Spleen (tissue), 11 donors: ENCODE measurements around the gene DMPK. TPM values are rescaled to one million over a fixed set of nuclear protein-coding genes. Genes with fewer than 3 reads are reported as not detected.
A peak's percentile ranks its signal among the peaks of the same experiment; 100 is the strongest.

ENCODE experiments used
- DNase-seq: peaks from one replicate; pipeline ENCODE4 v3.0.0-alpha.2; 2020
- H3K27ac ChIP-seq, 8 donors: fragments of 200-600 bp; sonication (generic) in 7 of 8; 1 replicate in 4 of 8; 2 replicates in 4 of 8; pipeline versions ENCODE4 v1.5.0 to v1.8.0; 2016 to 2021; ENCODE audit warnings: inconsistent platforms in 4 of 8, mild to moderate bottlenecking in 4 of 8, moderate library complexity in 1 of 8
- H3K27me3 ChIP-seq, 7 donors: fragments of 200-600 bp; sonication (generic) in 6 of 7; replicated peaks in 1 of 7; 1 replicate in 4 of 7; 2 replicates in 3 of 7; pipeline versions ENCODE4 v1.5.0 to v1.8.0; 2016 to 2021; ENCODE audit warnings: inconsistent platforms in 3 of 7, mild to moderate bottlenecking in 1 of 7
- H3K36me3 ChIP-seq, 6 donors: fragments of 200-600 bp; sonication (generic) in 5 of 6; 1 replicate in 4 of 6; 2 replicates in 2 of 6; pipeline versions ENCODE4 v1.5.0 to v1.8.0; 2016 to 2021; ENCODE audit warnings: inconsistent platforms in 2 of 6
- H3K4me1 ChIP-seq, 6 donors: fragments of 200-600 bp; sonication (generic) in 5 of 6; 1 replicate in 3 of 6; 2 replicates in 3 of 6; pipeline versions ENCODE4 v1.5.0 to v1.8.0; 2016 to 2021; ENCODE audit warnings: inconsistent platforms in 3 of 6
- H3K4me3 ChIP-seq, 8 donors: fragments of 200-600 bp; sonication (generic) in 7 of 8; 1 replicate in 4 of 8; 2 replicates in 4 of 8; pipeline versions ENCODE4 v1.5.0 to v1.8.0; 2016 to 2021; ENCODE audit warnings: inconsistent platforms in 4 of 8, mild to moderate bottlenecking in 4 of 8, moderate library complexity in 2 of 8
- H3K9me3 ChIP-seq, 8 donors: fragments of 200-600 bp; sonication (generic) in 7 of 8; 1 replicate in 4 of 8; 2 replicates in 4 of 8; pipeline versions ENCODE4 v1.5.0 to v1.8.0; 2016 to 2021; ENCODE audit warnings: inconsistent platforms in 4 of 8
- POLR2A ChIP-seq, 3 donors: fragments of 450-650 bp; IDR thresholded peaks; one replicate each; pipeline ENCODE4 v1.5.1; 2017; ENCODE audit warnings: antibody characterized with exemption in 3 of 3, mild to moderate bottlenecking in 1 of 3
- POLR2AphosphoS5 ChIP-seq, 3 donors: sonication (generic); formaldehyde crosslinking; IDR thresholded peaks; one replicate each; pipeline ENCODE4 v1.5.1; 2017; ENCODE audit warnings: antibody characterized with exemption in 3 of 3
- WGBS, 5 donors: extraction: QIAGEN DNeasy Blood & Tissue Kit in 3 of 5; methylation state at CpG; one replicate each; pipeline versions ENCODE4 v1.1.5 to v1.1.7; 2013 to 2018; 5-methylcytosine and 5-hydroxymethylcytosine counted together
- intact Hi-C: fragments of 100-400 bp; cut with DNase I; formaldehyde crosslinking; loops from one replicate; pipeline ENCODE4 v1.15.0; 2023; ENCODE audit warnings: low total_unique reads
- polyA plus RNA-seq, 3 donors: library from polyadenylated mRNA; stranded (reverse); fragments of 200-250 nt; gene quantifications; one replicate each; pipeline ENCODE4 v1.2.1, GENCODE V29; 2013
- total RNA-seq, 7 donors: library from RNA; depleted of rRNA in 3 of 7; stranded (reverse); fragments of >200 nt in 3 of 7; fragmentation: NEBNext Ultra II Directional in 4 of 7; extraction: Animal tissue kit (Norgen Biotek cat#: 25700) in 4 of 7; gene quantifications; one replicate each; pipeline versions ENCODE4 v1.1.0 to v1.2.1, GENCODE V29; 2016 to 2021
- TF ChIP-seq, protein P1 (sequence below), 11 experiments: fragments of 200-600 bp in 7 of 11; fragments of 450-650 bp in 4 of 11; sonication (generic) in 4 of 11; IDR thresholded peaks in 8 of 11; conservative IDR thresholded peaks in 3 of 11; 1 replicate in 7 of 11; 2 replicates in 4 of 11; pipeline versions ENCODE4 v1.4.0 to v1.8.0; 2016 to 2021; ENCODE audit warnings: antibody characterized with exemption in 11 of 11, inconsistent platforms in 4 of 11, mild to moderate bottlenecking in 1 of 11
- donor health status: healthy with polysubstance abuse.
- donor health status: DM: no; HTN: no; CAD: no; lungs with moderate emphysema.
- donor health status: DM: no; HTN: no; CAD: no.
- donor health status: Bipolar disorder and iron deficiency.
- donor health status: healthy.
- donor health status: DM: no; HTN: no; CAD: no.
- donor health status: DM: yes; HTN: yes; CAD: no.

DMPK gene
- total and polyA plus RNA-seq, 10 donors: 17.9 to 147 (median 35.4) TPM

DNA sequence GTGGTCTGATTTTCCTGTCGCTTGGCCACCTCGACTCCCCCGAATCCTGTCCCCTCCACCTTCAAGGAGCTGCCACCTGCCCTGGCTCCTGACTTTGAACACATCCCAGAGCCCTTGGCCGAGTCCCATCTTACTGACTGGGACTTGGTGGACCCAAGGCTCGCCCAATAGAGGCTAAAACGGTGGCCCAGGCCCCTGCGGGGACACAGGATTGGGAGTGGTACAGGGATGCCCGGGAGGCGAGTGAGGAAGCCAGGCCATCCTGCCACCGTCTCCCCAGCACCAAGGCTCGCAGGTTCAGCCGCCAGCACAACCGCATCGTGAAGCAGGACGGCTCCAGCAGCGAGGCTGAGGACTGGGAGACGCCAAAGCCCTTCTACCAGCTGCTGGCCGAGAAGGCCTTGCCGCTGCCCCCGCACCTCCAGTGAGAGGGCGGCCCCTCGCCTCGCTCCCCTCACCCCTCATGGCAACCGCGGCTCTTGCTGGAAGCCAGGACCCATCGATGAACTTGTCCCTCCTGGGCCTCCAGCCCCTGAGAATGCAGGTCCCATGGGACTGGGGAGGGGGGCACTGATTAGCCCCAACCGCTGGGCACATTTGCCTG, 18.5 kb downstream of the DMPK start:
- no peak for DNase-seq
- intact Hi-C loops: no loop called here
- Histone ChIP-seq H3K4me1 (peaks cover 0 to 49% (median 28%) of the 10 kb centered on the region in 6 donors), H3K4me3 (no peak overlapping the region), H3K27me3 (peaks cover 0 to 69% (median 11%) of the 10 kb centered on the region in 7 donors), H3K36me3 (no peaks in the 10 kb centered on the region), H3K9me3 (no peaks in the 10 kb centered on the region), H3K27ac (peak overlapping the region in 3 of 8 donors; percentile 11 to 89 (median 36))
- TF ChIP-seq POLR2A (IDR thresholded peaks at IDR 0.05) (no peak), POLR2AphosphoS5 (IDR thresholded peaks at IDR 0.05) (peak in 2 of 3 donors; percentile 53 to 59)
- TF ChIP-seq, protein P1, sequence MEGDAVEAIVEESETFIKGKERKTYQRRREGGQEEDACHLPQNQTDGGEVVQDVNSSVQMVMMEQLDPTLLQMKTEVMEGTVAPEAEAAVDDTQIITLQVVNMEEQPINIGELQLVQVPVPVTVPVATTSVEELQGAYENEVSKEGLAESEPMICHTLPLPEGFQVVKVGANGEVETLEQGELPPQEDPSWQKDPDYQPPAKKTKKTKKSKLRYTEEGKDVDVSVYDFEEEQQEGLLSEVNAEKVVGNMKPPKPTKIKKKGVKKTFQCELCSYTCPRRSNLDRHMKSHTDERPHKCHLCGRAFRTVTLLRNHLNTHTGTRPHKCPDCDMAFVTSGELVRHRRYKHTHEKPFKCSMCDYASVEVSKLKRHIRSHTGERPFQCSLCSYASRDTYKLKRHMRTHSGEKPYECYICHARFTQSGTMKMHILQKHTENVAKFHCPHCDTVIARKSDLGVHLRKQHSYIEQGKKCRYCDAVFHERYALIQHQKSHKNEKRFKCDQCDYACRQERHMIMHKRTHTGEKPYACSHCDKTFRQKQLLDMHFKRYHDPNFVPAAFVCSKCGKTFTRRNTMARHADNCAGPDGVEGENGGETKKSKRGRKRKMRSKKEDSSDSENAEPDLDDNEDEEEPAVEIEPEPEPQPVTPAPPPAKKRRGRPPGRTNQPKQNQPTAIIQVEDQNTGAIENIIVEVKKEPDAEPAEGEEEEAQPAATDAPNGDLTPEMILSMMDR (IDR thresholded peaks at IDR 0.05 in 8 of 11, conservative IDR thresholded peaks at IDR 0.05 in 3 of 11): no peak
- 63 to 75% (median 66%) methylated on average over 8 to 27 of the region's 27 CpGs for WGBS, 5 donors

DNA sequence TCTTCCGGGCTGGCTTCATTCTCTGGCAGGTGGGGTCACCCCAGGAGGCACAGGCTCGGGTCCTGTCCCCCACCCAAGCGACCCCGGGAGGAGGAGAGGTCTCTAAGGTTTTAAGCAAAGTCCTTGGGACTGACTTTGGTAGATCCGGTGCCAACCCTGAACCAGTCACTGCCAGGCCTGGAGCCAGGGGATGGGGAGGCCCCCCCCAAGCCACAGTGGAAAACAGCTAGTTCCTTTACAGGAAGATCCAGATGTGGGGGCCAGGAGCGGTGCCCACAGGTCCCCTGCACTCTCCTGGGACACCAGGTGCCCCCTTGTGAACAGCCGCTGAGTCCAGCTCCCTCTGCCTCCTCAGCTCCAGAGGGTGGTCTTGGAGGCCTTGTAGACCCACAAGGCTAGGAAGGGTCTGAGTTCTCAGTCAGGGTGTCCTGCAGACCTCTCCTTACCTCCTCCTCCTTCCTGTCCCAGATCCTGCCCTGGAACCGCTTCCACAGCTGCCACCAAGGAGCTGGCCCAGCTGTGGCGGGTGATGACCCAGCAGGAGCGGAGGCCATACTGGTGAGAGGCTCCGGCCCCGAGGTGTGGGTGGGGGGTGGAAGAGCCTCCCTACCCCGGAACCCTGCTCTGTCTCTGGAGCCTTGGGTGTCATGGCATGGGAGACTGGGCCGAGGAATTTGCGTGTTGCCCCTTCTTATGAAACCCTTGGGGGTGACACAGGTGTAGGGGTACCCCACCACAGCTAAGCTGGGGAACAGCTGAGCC, 19.2 kb downstream of the DMPK start:
- DNase-seq: no peak
- H3K27ac ChIP-seq: no peak overlapping the region
- intact Hi-C loops: no loop called here

DNA sequence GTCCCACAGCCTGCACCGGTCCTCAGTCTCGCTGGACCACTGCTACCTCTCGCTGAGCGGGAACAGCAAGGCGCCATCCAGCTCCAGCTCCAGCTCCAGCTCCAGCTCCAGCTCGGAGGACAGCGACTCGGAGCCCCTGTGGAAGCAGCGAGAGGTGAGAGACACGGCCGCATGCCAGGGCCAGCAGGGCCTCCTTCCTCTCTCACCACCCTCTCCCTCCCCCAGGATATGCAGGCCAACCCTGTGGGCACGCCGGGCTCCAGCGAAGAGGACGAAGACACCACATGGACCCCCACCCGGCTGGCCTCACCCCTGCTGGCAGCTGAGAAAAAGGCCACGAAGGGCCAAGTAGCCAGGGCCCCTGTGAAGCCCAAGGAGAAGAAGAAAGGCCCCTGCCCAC, 20.6 kb downstream of the DMPK start:
- Histone ChIP-seq H3K4me1 (peaks cover 0 to 28% (median 15%) of the 10 kb centered on the region in 6 donors), H3K27me3 (peaks cover 0 to 53% (median 0%) of the 10 kb centered on the region in 7 donors), H3K9me3 (no peaks in the 10 kb centered on the region), H3K36me3 (no peaks in the 10 kb centered on the region), H3K27ac (no peak overlapping the region), H3K4me3 (no peak overlapping the region)
- TF ChIP-seq POLR2AphosphoS5 (IDR thresholded peaks at IDR 0.05) (no peak), POLR2A (IDR thresholded peaks at IDR 0.05) (no peak)
- TF ChIP-seq, protein P1 (IDR thresholded peaks at IDR 0.05 in 8 of 11, conservative IDR thresholded peaks at IDR 0.05 in 3 of 11): no peak
- intact Hi-C loops: no loop called here
- WGBS, 5 donors: 74 to 88% (median 82%) methylated on average over 6 to 17 of the region's 17 CpGs
- DNase-seq: no peak

More for the DNA sequence above, 19.2 kb downstream of the DMPK start:
- peaks cover 0 to 62% (median 10%) of the 10 kb centered on the region in 7 donors for H3K27me3 ChIP-seq
- WGBS, 5 donors: 81 to 89% (median 87%) methylated on average over 7 to 15 of the region's 15 CpGs
- peaks cover 0 to 41% (median 25%) of the 10 kb centered on the region in 6 donors for H3K4me1 ChIP-seq
- no peak overlapping the region for H3K4me3 ChIP-seq
- no peaks in the 10 kb centered on the region for H3K9me3 ChIP-seq
- TF ChIP-seq, protein P1 (IDR thresholded peaks at IDR 0.05 in 8 of 11, conservative IDR thresholded peaks at IDR 0.05 in 3 of 11): no peak
- TF ChIP-seq POLR2A (IDR thresholded peaks at IDR 0.05): no peak
- TF ChIP-seq POLR2AphosphoS5 (IDR thresholded peaks at IDR 0.05): no peak
- H3K36me3 ChIP-seq: no peaks in the 10 kb centered on the region

DNA sequence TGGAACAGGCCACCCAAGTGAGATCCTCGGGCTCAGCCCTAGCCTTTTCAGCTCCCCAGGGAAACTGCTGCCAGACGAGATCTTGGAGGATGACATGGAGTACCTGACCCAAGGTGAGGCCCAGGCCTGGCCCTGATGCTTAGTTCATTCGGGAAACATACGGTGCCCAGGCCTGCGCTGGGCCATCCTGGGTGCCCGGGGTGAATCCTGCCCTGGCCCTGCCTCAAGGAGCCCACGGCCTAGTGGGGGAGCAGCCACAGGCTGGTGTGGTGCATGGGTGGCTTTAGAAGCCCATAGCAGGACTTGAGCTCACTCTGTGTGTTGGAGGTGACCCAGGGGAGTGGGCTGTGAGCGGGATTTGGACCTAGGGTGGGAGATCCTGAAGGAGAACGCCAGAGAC, 23.4 kb downstream of the DMPK start:
- no peaks in the 10 kb centered on the region for H3K9me3 ChIP-seq
- no peak for DNase-seq
- no peaks in the 10 kb centered on the region for H3K36me3 ChIP-seq
- no peak overlapping the region for H3K4me3 ChIP-seq
- TF ChIP-seq POLR2AphosphoS5 (IDR thresholded peaks at IDR 0.05) (no peak), POLR2A (IDR thresholded peaks at IDR 0.05) (no peak)
- TF ChIP-seq, protein P1 (IDR thresholded peaks at IDR 0.05 in 8 of 11, conservative IDR thresholded peaks at IDR 0.05 in 3 of 11): no peak
- H3K4me1 ChIP-seq: peaks cover 0 to under 1% (median 0%) of the 10 kb centered on the region in 6 donors
- intact Hi-C loops: no loop called here
- H3K27me3 ChIP-seq: peaks cover 0 to 25% (median 0%) of the 10 kb centered on the region in 7 donors
- WGBS, 5 donors: 72 to 88% (median 82%) methylated on average over 9 of the region's 9 CpGs
- H3K27ac ChIP-seq: no peak overlapping the region
